Spleen (tissue), 3 donors: ENCODE data around the gene PIK3R5.

Experiments
- POLR2A ChIP-seq, 3 donors: fragments of 450-650 bp; IDR thresholded peaks; one replicate each; pipeline ENCODE4 v1.5.1; 2017; ENCODE audit warnings: antibody characterized with exemption in 3 of 3, mild to moderate bottlenecking in 1 of 3
- POLR2AphosphoS5 ChIP-seq, 3 donors: sonication (generic); formaldehyde crosslinking; IDR thresholded peaks; one replicate each; pipeline ENCODE4 v1.5.1; 2017; ENCODE audit warnings: antibody characterized with exemption in 3 of 3

DNA sequence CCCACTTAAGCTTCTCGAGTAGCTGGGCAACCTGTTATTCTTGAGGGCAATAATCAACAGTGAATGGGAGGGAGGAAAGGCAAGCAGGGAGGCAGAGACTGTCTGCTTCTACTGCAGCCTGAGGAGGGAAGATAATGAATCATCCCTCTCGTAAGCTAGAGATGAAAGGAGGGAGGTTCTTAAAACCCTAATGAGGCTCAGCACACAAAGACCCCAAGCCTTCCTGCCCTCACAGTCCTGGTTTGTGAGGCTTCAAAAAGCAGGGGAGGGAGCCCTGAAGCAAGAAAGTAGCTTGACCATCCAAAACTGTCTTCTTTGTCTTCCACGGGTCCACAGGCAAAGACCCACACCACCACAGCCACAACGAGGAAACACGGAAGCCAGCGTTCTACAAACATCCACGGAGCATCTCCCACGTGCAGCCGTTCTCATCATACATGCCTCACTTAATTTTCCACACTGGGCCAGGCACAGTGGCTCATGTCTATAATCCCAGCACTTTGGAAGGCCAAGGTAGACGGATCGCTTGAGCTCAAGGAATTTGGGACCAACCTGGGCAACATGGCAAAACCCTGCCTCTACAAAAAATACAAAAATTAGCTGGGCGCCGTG, 1.8 kb downstream of the PIK3R5 start:
- TF ChIP-seq POLR2AphosphoS5 (IDR thresholded peaks at IDR 0.05) (no peak), POLR2A (IDR thresholded peaks at IDR 0.05) (no peak)
